K562 (cell line): ENCODE results near the gene EXT2. TPM values are rescaled to one million over a fixed set of nuclear protein-coding genes. Genes with fewer than 3 reads are reported as not detected.

Experiments used
- ATAC-seq: fragments of 200-7000 bp; cut with Tn5 transposase; 3 replicates; pipeline ENCODE4 v1.9.1; 2020; ENCODE audit warnings: moderate library complexity
- BruUV-seq: library from RNA; stranded (reverse); fragments of 400-500 nt; replicated peaks from 2 replicates; lab custom pipeline; 2021; lab: Mats Ljungman, UMichigan
- CTCF ChIA-PET: fragments of 300-600 bp; formaldehyde crosslinking; extraction: SDS; loops from one replicate; lab custom pipeline; 2021; ENCODE audit warnings: low intra/inter-chr PET ratio; lab: Yijun Ruan, JAX
- POLR2A ChIA-PET: fragments of 300-600, 350-650 bp; sonication (Branson Sonifier 250); formaldehyde crosslinking; extraction: SDS; loops from one replicate; lab custom pipeline; 2021; ENCODE audit warnings: antibody characterized with exemption, inconsistent platforms; lab: Yijun Ruan, JAX
- DNase-seq, 4 experiments: peaks; one replicate each; pipeline versions ENCODE4 v3.0.0 to v3.0.0-alpha.2; 2011 to 2018; ENCODE audit warnings: low spot score in 3 of 4, mixed read lengths in 3 of 4; ENCODE audit errors: extremely low read depth in 1 of 4
- FAIRE-seq: peaks from 2 replicates; lab custom pipeline; 2011; peaks lifted over from hg19 to GRCh38; lab: Jason Lieb, UNC
- H2AFZ ChIP-seq: 2 replicates; pipeline ENCODE4 v1.6.0; 2011; ENCODE audit warnings: low read depth, low read length, control low read depth, inconsistent platforms
- H3K27ac ChIP-seq: fragments of 200-600 bp; 3 replicates; pipeline ENCODE4 v1.8.0; 2011; ENCODE audit warnings: low read depth, mild to moderate bottlenecking, control low read depth, inconsistent platforms, low read length, moderate library complexity, mixed read lengths; ENCODE audit errors: extremely low read depth
- H3K27me3 ChIP-seq, 2 experiments: fragments of 300-600 bp in 1 of 2; 2 replicates in 1 of 2; 3 replicates in 1 of 2; pipeline versions ENCODE4 v1.6.0 to v1.8.0; 2011; ENCODE audit warnings: inconsistent platforms in 2 of 2, low read length in 2 of 2, mild to moderate bottlenecking in 1 of 2, mixed read lengths in 1 of 2, moderate library complexity in 1 of 2; ENCODE audit not compliant: control insufficient read depth in 2 of 2, insufficient read depth in 2 of 2
- H3K36me3 ChIP-seq: fragments of 300-600 bp; 3 replicates; pipeline ENCODE4 v1.8.0; 2011; ENCODE audit warnings: mild to moderate bottlenecking, low read length, inconsistent platforms; ENCODE audit not compliant: control insufficient read depth, insufficient read depth
- H3K4me1 ChIP-seq, 2 experiments: fragments of 200-600 bp in 1 of 2; replicated peaks in 1 of 2; 2 replicates in 1 of 2; 3 replicates in 1 of 2; pipeline versions ENCODE4 v1.5.1 to v1.8.0; 2011; ENCODE audit warnings: inconsistent platforms in 2 of 2, low read length in 2 of 2, mild to moderate bottlenecking in 1 of 2, mixed read lengths in 1 of 2, moderate library complexity in 1 of 2; ENCODE audit not compliant: control insufficient read depth in 2 of 2, insufficient read depth in 2 of 2
- H3K4me2 ChIP-seq: 2 replicates; pipeline ENCODE4 v1.6.1; 2011; ENCODE audit warnings: low read length, control low read depth, inconsistent platforms, mixed read lengths; ENCODE audit not compliant: insufficient read depth
- H3K4me3 ChIP-seq: fragments of 200-600 bp; sonication (generic), shearing (Covaris generic); 2 replicates; pipeline ENCODE4 v1.5.1; 2016; ENCODE audit warnings: control low read depth, inconsistent platforms
- H3K79me2 ChIP-seq: fragments of 200-600 bp; 3 replicates; pipeline ENCODE4 v1.8.0; 2011; ENCODE audit warnings: low read length, inconsistent platforms; ENCODE audit not compliant: control insufficient read depth, insufficient read depth
- H3K9ac ChIP-seq, 2 experiments: 2 replicates each; pipeline versions ENCODE4 v1.6.0 to v1.6.1; 2011; ENCODE audit warnings: low read depth in 2 of 2, low read length in 2 of 2, control low read depth in 1 of 2, inconsistent platforms in 1 of 2, mild to moderate bottlenecking in 1 of 2, mixed read lengths in 1 of 2; ENCODE audit not compliant: insufficient read depth in 1 of 2
- H3K9me1 ChIP-seq: one replicate; pipeline ENCODE4 v1.6.0; 2011; ENCODE audit warnings: inconsistent platforms, mild to moderate bottlenecking, low read length, moderate library complexity; ENCODE audit not compliant: control insufficient read depth, insufficient read depth
- H3K9me3 ChIP-seq: replicated peaks from 2 replicates; pipeline ENCODE4 v1.5.1; 2011; ENCODE audit warnings: low read depth, low read length, inconsistent platforms; ENCODE audit not compliant: control insufficient read depth, insufficient read depth
- H4K20me1 ChIP-seq: replicated peaks from 2 replicates; pipeline ENCODE4 v1.6.1; 2011; ENCODE audit warnings: low read length, inconsistent platforms, mixed read lengths; ENCODE audit not compliant: control insufficient read depth, insufficient read depth
- ARID1B ChIP-seq: fragments of 450-650 bp; IDR thresholded peaks from 2 replicates; pipeline ENCODE4 v1.6.1; 2016; ENCODE audit warnings: antibody characterized with exemption, mild to moderate bottlenecking, inconsistent platforms
- DPF2 ChIP-seq: fragments of 450-650 bp; IDR thresholded peaks from 2 replicates; pipeline ENCODE4 v1.6.1; 2016
- NCOA2 ChIP-seq, 2 experiments: fragments of 450-650 bp; IDR thresholded peaks; 2 replicates each; pipeline ENCODE4 v1.6.1; 2018; ENCODE audit warnings: mild to moderate bottlenecking in 2 of 2, moderate library complexity in 1 of 2; ENCODE audit not compliant: partially characterized antibody in 2 of 2
- SMAD2 ChIP-seq: fragments of 150-350 bp; IDR thresholded peaks from 2 replicates; pipeline ENCODE4 v1.6.1; 2014; ENCODE audit warnings: low read depth, mild to moderate bottlenecking, low read length
- SMARCA4 ChIP-seq: fragments of 450-650 bp; IDR thresholded peaks from 2 replicates; pipeline ENCODE4 v1.6.1; 2016
- SMARCB1 ChIP-seq: IDR thresholded peaks from 2 replicates; pipeline ENCODE4 v1.6.1; 2011; ENCODE audit warnings: improper control_type of control experiment, low read depth; ENCODE audit not compliant: insufficient read length
- WGBS: fragments of 100-300 bp; shearing (Covaris generic); methylation state at CpG from one replicate; pipeline ENCODE4 v1.1.6; 2016; ENCODE audit warnings: low coverage, mixed read lengths; ENCODE audit not compliant: insufficient coverage; ENCODE audit errors: missing lambda C conversion rate; 5-methylcytosine and 5-hydroxymethylcytosine counted together
- in situ Hi-C: fragments of 300-500 bp; cut with MboI; formaldehyde crosslinking; loops from 4 replicates; pipeline ENCODE4 v1.15.0; 2018; ENCODE audit warnings: inconsistent platforms, mixed read lengths
- intact Hi-C: fragments of 100-400 bp; cut with micrococcal nuclease; formaldehyde crosslinking; loops from 2 replicates; pipeline ENCODE4 v1.14.2; 2022
- polyA plus RNA-seq, 8 experiments: library from polyadenylated mRNA; depleted of rRNA in 4 of 8; stranded (reverse) in 5 of 8; unstranded in 3 of 8; fragments of >200 nt; fragmentation: Nextera tagmentation in 2 of 8; fragmentation: Illumina TruSeq in 1 of 8; extraction: Ambion mirVana in 2 of 8; extraction: Trizol in 1 of 8; gene quantifications; 2 replicates each; pipeline versions ENCODE4 v1.2.1 to v1.2.3, GENCODE V29; 2011 to 2014; ENCODE audit warnings: inconsistent platforms in 1 of 8, missing spikeins in 1 of 8
- total RNA-seq, 7 experiments: library from RNA; depleted of rRNA in 6 of 7; stranded (reverse); fragments of >200 nt in 6 of 7; fragmentation: Illumina TruSeq in 2 of 7; extraction: Trizol in 2 of 7; gene quantifications; 2 replicates each; pipeline versions ENCODE4 v1.2.1 to v1.2.3, GENCODE V29; 2011 to 2021; ENCODE audit warnings: low replicate concordance in 1 of 7
- TF ChIP-seq, protein P1 (sequence below): fragments of 450-650 bp; IDR thresholded peaks from 2 replicates; pipeline ENCODE4 v1.6.1; 2016
- TF ChIP-seq, protein P2 (sequence below): sonication (generic); formaldehyde crosslinking; IDR thresholded peaks from 2 replicates; pipeline ENCODE4 v1.8.0; 2023; ENCODE audit warnings: mild to moderate bottlenecking, missing genetic modification reagents
- TF ChIP-seq, protein P3 (sequence below), 3 experiments: fragments of 200-800 bp in 1 of 3; fragments of 250-450 bp in 1 of 3; fragments of 450-650 bp in 1 of 3; sonication (Bioruptor Pico) in 1 of 3; sonication (Bioruptor generic) in 1 of 3; formaldehyde crosslinking in 1 of 3; IDR thresholded peaks; 2 replicates each; pipeline versions ENCODE4 v1.6.1 to v1.8.0; 2016 to 2022; ENCODE audit warnings: mild to moderate bottlenecking in 2 of 3, missing genetic modification characterization in 2 of 3, missing compliant biosample characterization in 1 of 3, moderate library complexity in 1 of 3
- TF ChIP-seq, protein P4 (sequence below), 2 experiments: fragments of 450-650 bp in 1 of 2; IDR thresholded peaks; 2 replicates each; pipeline ENCODE4 v1.6.1; 2011 to 2017; ENCODE audit warnings: low read depth in 2 of 2, antibody characterized with exemption in 1 of 2, borderline replicate concordance in 1 of 2, low read length in 1 of 2, mild to moderate bottlenecking in 1 of 2, mixed read lengths in 1 of 2; ENCODE audit not compliant: control insufficient read depth in 1 of 2

The EXT2 gene
- total and polyA plus RNA-seq, 9 of the 15 experiments (the other 6 are each of a cell fraction or from before 2014, with no cell fraction given) = 7.5 to 52.1 (median 38.1) TPM

DNA sequence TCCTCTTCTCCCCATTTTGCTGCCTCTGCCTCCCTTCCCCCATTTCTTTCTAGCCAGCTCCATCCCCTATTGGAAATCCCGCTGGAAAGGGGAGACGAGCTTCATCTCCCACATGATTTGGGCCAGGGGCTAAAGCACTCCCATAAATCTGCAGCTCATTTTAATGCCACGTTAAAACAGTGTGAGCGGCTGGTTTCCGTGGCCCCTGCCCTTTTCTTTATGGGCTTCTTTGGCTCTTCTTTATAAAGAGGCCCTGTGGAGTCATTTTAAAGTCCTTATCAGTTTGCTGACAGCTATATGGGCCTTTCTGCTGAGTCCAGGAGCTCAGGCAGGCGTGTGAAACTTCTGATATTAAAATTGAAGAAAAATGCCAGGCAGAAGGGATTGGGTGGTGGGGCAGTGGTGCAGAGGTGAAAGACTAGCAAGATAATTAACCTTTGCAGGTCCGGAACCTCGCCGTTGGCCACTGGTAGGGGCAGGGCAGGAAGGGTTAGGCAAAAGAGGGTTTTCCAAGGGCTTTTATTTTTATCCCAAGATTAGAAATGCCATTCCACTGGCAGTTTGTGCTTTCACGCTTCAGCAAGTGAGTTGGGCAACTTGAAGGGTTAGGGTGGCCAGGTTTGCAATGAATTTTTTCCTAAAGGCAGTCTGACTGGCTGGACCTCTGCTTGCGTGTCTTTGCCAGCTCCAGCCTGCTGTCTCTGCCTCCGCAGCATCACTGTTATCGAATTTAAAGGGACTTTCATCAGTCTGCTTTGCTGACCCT is 44.3 kb downstream of the EXT2 start:
- peak; percentile 61 for FAIRE-seq
- intact Hi-C loops = loop anchor here (5.0 to 10.0 kb wide), 2 partner anchors 133 to 475 kb away; no protein-coding TSS in a partner anchor
- WGBS = 45% methylated on average over 11 of the region's 13 CpGs
- TF ChIP-seq SMARCA4 (peak; percentile 39; the same call in 1 of the 2 replicates), NCOA2 (IDR thresholded peaks at IDR 0.05; ENCODE audit: partially characterized antibody in 2 of 2) (no peak), SMARCB1 (no peak), SMAD2 (no peak), ARID1B (peak; percentile 56), DPF2 (peak; percentile 49)
- TF ChIP-seq, protein P1, sequence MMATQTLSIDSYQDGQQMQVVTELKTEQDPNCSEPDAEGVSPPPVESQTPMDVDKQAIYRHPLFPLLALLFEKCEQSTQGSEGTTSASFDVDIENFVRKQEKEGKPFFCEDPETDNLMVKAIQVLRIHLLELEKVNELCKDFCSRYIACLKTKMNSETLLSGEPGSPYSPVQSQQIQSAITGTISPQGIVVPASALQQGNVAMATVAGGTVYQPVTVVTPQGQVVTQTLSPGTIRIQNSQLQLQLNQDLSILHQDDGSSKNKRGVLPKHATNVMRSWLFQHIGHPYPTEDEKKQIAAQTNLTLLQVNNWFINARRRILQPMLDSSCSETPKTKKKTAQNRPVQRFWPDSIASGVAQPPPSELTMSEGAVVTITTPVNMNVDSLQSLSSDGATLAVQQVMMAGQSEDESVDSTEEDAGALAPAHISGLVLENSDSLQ = peak; percentile 32; the same call in 1 of the 2 replicates
- TF ChIP-seq, protein P2, sequence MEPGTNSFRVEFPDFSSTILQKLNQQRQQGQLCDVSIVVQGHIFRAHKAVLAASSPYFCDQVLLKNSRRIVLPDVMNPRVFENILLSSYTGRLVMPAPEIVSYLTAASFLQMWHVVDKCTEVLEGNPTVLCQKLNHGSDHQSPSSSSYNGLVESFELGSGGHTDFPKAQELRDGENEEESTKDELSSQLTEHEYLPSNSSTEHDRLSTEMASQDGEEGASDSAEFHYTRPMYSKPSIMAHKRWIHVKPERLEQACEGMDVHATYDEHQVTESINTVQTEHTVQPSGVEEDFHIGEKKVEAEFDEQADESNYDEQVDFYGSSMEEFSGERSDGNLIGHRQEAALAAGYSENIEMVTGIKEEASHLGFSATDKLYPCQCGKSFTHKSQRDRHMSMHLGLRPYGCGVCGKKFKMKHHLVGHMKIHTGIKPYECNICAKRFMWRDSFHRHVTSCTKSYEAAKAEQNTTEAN (CRISPR knock-in tag) = no peak
- TF ChIP-seq, protein P3, sequence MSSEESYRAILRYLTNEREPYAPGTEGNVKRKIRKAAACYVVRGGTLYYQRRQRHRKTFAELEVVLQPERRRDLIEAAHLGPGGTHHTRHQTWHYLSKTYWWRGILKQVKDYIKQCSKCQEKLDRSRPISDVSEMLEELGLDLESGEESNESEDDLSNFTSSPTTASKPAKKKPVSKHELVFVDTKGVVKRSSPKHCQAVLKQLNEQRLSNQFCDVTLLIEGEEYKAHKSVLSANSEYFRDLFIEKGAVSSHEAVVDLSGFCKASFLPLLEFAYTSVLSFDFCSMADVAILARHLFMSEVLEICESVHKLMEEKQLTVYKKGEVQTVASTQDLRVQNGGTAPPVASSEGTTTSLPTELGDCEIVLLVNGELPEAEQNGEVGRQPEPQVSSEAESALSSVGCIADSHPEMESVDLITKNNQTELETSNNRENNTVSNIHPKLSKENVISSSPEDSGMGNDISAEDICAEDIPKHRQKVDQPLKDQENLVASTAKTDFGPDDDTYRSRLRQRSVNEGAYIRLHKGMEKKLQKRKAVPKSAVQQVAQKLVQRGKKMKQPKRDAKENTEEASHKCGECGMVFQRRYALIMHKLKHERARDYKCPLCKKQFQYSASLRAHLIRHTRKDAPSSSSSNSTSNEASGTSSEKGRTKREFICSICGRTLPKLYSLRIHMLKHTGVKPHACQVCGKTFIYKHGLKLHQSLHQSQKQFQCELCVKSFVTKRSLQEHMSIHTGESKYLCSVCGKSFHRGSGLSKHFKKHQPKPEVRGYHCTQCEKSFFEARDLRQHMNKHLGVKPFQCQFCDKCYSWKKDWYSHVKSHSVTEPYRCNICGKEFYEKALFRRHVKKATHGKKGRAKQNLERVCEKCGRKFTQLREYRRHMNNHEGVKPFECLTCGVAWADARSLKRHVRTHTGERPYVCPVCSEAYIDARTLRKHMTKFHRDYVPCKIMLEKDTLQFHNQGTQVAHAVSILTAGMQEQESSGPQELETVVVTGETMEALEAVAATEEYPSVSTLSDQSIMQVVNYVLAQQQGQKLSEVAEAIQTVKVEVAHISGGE (CRISPR knock-in tag; IDR thresholded peaks at IDR 0.05) = no peak
- TF ChIP-seq, protein P4, sequence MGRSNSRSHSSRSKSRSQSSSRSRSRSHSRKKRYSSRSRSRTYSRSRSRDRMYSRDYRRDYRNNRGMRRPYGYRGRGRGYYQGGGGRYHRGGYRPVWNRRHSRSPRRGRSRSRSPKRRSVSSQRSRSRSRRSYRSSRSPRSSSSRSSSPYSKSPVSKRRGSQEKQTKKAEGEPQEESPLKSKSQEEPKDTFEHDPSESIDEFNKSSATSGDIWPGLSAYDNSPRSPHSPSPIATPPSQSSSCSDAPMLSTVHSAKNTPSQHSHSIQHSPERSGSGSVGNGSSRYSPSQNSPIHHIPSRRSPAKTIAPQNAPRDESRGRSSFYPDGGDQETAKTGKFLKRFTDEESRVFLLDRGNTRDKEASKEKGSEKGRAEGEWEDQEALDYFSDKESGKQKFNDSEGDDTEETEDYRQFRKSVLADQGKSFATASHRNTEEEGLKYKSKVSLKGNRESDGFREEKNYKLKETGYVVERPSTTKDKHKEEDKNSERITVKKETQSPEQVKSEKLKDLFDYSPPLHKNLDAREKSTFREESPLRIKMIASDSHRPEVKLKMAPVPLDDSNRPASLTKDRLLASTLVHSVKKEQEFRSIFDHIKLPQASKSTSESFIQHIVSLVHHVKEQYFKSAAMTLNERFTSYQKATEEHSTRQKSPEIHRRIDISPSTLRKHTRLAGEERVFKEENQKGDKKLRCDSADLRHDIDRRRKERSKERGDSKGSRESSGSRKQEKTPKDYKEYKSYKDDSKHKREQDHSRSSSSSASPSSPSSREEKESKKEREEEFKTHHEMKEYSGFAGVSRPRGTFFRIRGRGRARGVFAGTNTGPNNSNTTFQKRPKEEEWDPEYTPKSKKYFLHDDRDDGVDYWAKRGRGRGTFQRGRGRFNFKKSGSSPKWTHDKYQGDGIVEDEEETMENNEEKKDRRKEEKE (IDR thresholded peaks at IDR 0.05; ENCODE audit: borderline replicate concordance in 1 of 2, control insufficient read depth in 1 of 2, low read depth in 2 of 2, low read length in 1 of 2) = no peak

More for the DNA sequence above, 44.3 kb downstream of the EXT2 start:
- H4K20me1 ChIP-seq = no peaks in the 10 kb centered on the region
- peaks cover 10 to 27% of the 10 kb centered on the region in 2 experiments for H3K4me1 ChIP-seq
- no peaks in the 10 kb centered on the region for H3K79me2 ChIP-seq
- no peak overlapping the region for H3K4me3 ChIP-seq
- CTCF ChIA-PET = no interaction called here
- peaks cover 17% of the 10 kb centered on the region for H3K36me3 ChIP-seq
- H3K9me3 ChIP-seq = no peaks in the 10 kb centered on the region
- in situ Hi-C loops = loop anchor here (10.0 kb wide), 1 partner anchor 395 kb away; no protein-coding TSS in a partner anchor
- ATAC-seq (peak; percentile 89), DNase-seq (peak in 3 of 4 experiments; percentile 23 to 58 (median 45))
- H3K27ac ChIP-seq = peak overlapping the region; percentile 11; the same call in 2 of the 3 replicates
- no TSS peak for BruUV-seq
- peak overlapping the region; percentile 52 for H3K4me2 ChIP-seq
- peak overlapping the region; percentile 19 to 60; a peak in 1 of 4 replicates for H3K9ac ChIP-seq
- no peaks in the 10 kb centered on the region for H3K9me1 ChIP-seq
- POLR2A ChIA-PET = interaction anchor here (0.5 kb wide), 1 partner anchor 189 kb away, joined by 3 read pairs; no protein-coding TSS in a partner anchor
- H3K27me3 ChIP-seq = no peaks in the 10 kb centered on the region
- H2AFZ ChIP-seq = 0 out of 2 replicates have a peak overlapping the region, but pooled peaks have one; percentile 10
